GM19240 (cell line): ENCODE results near the gene PHPT1.
A peak's percentile ranks its signal among the peaks of the same experiment; 100 is the strongest.
"Not testable (repeated sequence)": the region's sequence is repeated elsewhere in the genome, so short reads cannot be mapped to it uniquely, and the experiment has no call there.

Experiments used
- DNase-seq: peaks from one replicate; pipeline ENCODE4 v3.0.0; 2011; ENCODE audit warnings: low spot score; ENCODE audit not compliant: insufficient read length

PHPT1 gene

GRCh38 chr9:136858844-136859757 lies 9.9 kb downstream of the PHPT1 start:
- no peak for DNase-seq

GRCh38 chr9:136860529-136860928 lies 11.3 kb downstream of the PHPT1 start:
- DNase-seq, result no peak

- no peak for DNase-seq
Measured at GRCh38 chr9:136860933-136861873, 12.0 kb downstream of the PHPT1 start.

- DNase-seq, result no peak
Measured at GRCh38 chr9:136861874-136862457, 12.8 kb downstream of the PHPT1 start.

- no peak for DNase-seq
Measured at GRCh38 chr9:136862849-136863622, 13.8 kb downstream of the PHPT1 start.

- no peak for DNase-seq
Measured at GRCh38 chr9:136863623-136864273, 14.5 kb downstream of the PHPT1 start.

- no peak for DNase-seq
Measured at GRCh38 chr9:136865041-136865767, 16.0 kb downstream of the PHPT1 start.

- no peak for DNase-seq
Measured at GRCh38 chr9:136865768-136866103, 16.5 kb downstream of the PHPT1 start.

- not testable (repeated sequence) for DNase-seq
Measured at GRCh38 chr9:136866898-136867421, 17.8 kb downstream of the PHPT1 start.

- no peak for DNase-seq
Measured at GRCh38 chr9:136867480-136867879, 18.3 kb downstream of the PHPT1 start.

GRCh38 chr9:136867917-136868316 lies 18.7 kb downstream of the PHPT1 start:
- no peak for DNase-seq

- DNase-seq, result no peak
Measured at GRCh38 chr9:136868644-136869043, 19.4 kb downstream of the PHPT1 start.

GRCh38 chr9:136869611-136870010 lies 20.4 kb downstream of the PHPT1 start:
- not testable (repeated sequence) for DNase-seq

- no peak for DNase-seq
Measured at GRCh38 chr9:136875155-136875554, 25.9 kb downstream of the PHPT1 start.

- DNase-seq, result no peak
Measured at GRCh38 chr9:136876476-136876875, 27.3 kb downstream of the PHPT1 start.

- DNase-seq, result no peak
Measured at GRCh38 chr9:136880651-136881050, 31.4 kb downstream of the PHPT1 start.

GRCh38 chr9:136881691-136882108 lies 32.5 kb downstream of the PHPT1 start:
- peak; percentile 83 for DNase-seq

- peak; percentile 83 for DNase-seq
Measured at GRCh38 chr9:136882109-136882946, 33.1 kb downstream of the PHPT1 start.

- DNase-seq, result not testable (repeated sequence)
Measured at GRCh38 chr9:136882947-136883283, 33.7 kb downstream of the PHPT1 start.
